Mucosa of descending colon (tissue), 3 donors: ENCODE results near the gene RPS29. TPM values are rescaled to one million over a fixed set of nuclear protein-coding genes. Genes with fewer than 3 reads are reported as not detected.

ENCODE experiments used
- ATAC-seq: fragments of 200-7000 bp; cut with Tn5 transposase; one replicate; pipeline ENCODE4 v1.9.1; 2020; ENCODE audit warnings: mild to moderate bottlenecking, moderate library complexity
- DNase-seq, 3 donors: peaks; one replicate each; pipeline ENCODE4 v3.0.0-alpha.2; 2020
- H3K36me3 ChIP-seq: fragments of 200-600 bp; one replicate; pipeline ENCODE4 v1.8.0; 2021; ENCODE audit warnings: low read depth, mild to moderate bottlenecking
- H3K4me1 ChIP-seq: fragments of 200-600 bp; one replicate; pipeline ENCODE4 v1.8.0; 2021; ENCODE audit warnings: low read depth, mild to moderate bottlenecking
- H3K4me3 ChIP-seq: fragments of 200-600 bp; one replicate; pipeline ENCODE4 v1.8.0; 2021; ENCODE audit warnings: mild to moderate bottlenecking
- H3K9me3 ChIP-seq: fragments of 200-600 bp; one replicate; pipeline ENCODE4 v1.8.0; 2021; ENCODE audit warnings: mild to moderate bottlenecking
- CTCF ChIP-seq: fragments of 200-600 bp; IDR thresholded peaks from one replicate; pipeline ENCODE4 v1.8.0; 2022; ENCODE audit warnings: antibody characterized with exemption, mild to moderate bottlenecking
- intact Hi-C, 2 donors: fragments of 100-400 bp; cut with DNase I in 1 of 2; cut with micrococcal nuclease in 1 of 2; formaldehyde crosslinking; loops; one replicate each; pipeline versions ENCODE4 v1.11.0 to v1.11.1; 2022; cut with DNase I, micrococcal nuclease
- total RNA-seq, 3 donors: library from RNA; stranded (reverse); fragmentation: NEBNext Ultra II Directional in 2 of 3; extraction: Animal tissue kit (Norgen Biotek cat#: 25700) in 2 of 3; gene quantifications; one replicate each; pipeline versions ENCODE4 v1.2.1 to v1.2.4, GENCODE V29; 2021 to 2023
- donor health status: DM: no; HTN: no; CAD: no; lungs with moderate emphysema.
- donor health status: DM: no; HTN: no; CAD: no.
- donor health status: DM: no; HTN: yes; CAD: no.

The RPS29 gene
- total RNA-seq, 3 donors from 2014 or later: 1,102 to 1,301 (median 1,154) TPM

DNA sequence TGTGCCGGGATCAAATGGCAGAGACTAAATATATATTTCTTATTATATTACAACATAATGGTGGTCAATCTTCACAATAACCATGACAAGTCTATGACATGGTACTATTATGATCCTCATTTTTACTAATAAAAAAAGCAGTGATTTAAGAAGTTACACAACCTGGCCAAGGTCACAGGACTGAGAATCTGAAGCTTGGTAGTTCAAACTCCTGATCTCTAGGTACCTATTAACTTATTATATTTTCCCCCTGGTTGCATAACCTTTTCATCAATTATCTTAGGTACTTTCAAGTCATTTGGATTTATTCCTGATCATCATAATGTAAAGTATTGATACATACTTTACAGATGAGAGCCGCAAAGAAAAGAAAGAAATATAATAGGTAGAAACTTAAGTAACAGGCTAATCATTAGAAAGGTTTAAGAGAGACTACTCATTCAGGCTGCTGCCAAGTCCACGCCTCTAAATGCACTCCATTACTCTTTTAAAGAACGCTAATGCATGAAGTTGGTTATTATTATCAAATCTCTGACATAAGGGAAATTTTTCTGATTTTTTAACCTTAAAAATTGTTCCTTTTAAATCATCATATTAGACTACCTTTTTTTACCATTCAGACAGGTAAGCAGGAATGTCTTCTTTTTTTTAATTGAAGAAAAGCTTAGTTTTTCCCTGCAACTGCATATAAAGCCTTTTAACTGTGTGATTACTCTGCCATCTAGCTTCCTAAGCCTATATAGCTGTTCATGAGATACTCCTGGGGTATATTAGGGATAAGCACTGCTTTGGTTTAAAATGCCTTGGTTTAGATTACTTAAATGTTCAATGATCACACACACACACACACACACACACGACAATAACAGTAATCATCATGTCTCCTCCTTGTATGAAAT lies 35.6 kb downstream of the RPS29 start:
- intact Hi-C loops: no loop called here
- no peaks in the 10 kb centered on the region for H3K36me3 ChIP-seq
- no peaks in the 10 kb centered on the region for H3K4me1 ChIP-seq
- H3K9me3 ChIP-seq: no peaks in the 10 kb centered on the region
- TF ChIP-seq CTCF: no peak
- ATAC-seq (no peak), DNase-seq (no peak)
- no peak overlapping the region for H3K4me3 ChIP-seq

DNA sequence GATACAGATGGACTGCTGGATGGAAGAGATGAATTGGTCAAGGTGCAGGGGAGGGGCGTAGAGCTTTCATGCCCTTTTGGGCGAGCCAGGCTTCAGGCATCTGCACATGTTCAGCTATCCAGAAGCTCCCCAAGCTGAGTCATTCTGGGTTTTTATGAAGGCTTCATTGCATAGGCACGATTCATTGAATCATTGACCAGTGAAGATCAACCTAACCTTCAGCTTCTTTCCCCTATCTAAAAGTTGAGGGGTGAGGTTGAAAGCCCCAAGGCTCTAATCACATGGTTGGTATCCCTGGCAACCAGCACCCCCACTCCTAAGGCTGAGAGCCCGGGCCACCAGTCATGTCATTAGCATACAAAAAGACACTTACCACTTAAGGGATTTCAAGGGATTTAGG lies 36.3 kb downstream of the RPS29 start:
- no peak for TF ChIP-seq CTCF

GRCh38 chr14:49549446-49549845 lies 36.7 kb downstream of the RPS29 start:
- no peaks in the 10 kb centered on the region for H3K36me3 ChIP-seq
- intact Hi-C loops: no loop called here
- H3K4me1 ChIP-seq: no peaks in the 10 kb centered on the region
- no peak for DNase-seq
- H3K9me3 ChIP-seq: no peaks in the 10 kb centered on the region
- no peak for ATAC-seq
- TF ChIP-seq CTCF: no peak
- H3K4me3 ChIP-seq: no peak overlapping the region

More for the DNA sequence above, 36.3 kb downstream of the RPS29 start:
- no peak for DNase-seq
- no peak for ATAC-seq
- Histone ChIP-seq H3K4me1 (no peaks in the 10 kb centered on the region), H3K9me3 (no peaks in the 10 kb centered on the region), H3K4me3 (no peak overlapping the region), H3K36me3 (no peaks in the 10 kb centered on the region)
- intact Hi-C loops: no loop called here

DNA sequence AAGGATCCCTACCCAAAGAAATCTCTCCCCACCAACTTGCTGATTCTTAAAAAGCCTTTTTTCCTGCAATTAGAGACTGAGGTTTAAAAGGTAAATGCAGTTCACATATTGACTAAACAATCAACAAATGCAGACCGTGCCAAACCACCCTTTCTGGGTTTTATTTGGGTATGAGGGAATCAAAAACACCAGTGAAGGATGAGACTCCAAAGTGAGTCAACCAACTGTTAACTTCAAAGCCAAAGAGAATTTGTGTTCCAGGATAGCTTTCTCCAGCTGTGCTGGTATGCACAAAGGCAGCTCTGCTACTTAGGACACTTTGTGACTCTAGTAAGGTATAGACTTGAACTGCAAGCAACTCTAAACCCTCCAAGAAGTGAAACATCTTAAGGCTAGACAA lies 39.4 kb downstream of the RPS29 start:
- Histone ChIP-seq H3K4me1 (no peaks in the 10 kb centered on the region), H3K4me3 (no peak overlapping the region), H3K9me3 (no peaks in the 10 kb centered on the region), H3K36me3 (no peaks in the 10 kb centered on the region)
- DNase-seq (no peak), ATAC-seq (no peak)
- intact Hi-C loops: no loop called here
- no peak for TF ChIP-seq CTCF

GRCh38 chr14:49545716-49546115 lies 40.5 kb downstream of the RPS29 start:
- no peak for DNase-seq
- ATAC-seq: no peak
- Histone ChIP-seq H3K9me3 (peaks cover 9% of the 10 kb centered on the region), H3K4me1 (no peaks in the 10 kb centered on the region), H3K4me3 (no peak overlapping the region), H3K36me3 (no peaks in the 10 kb centered on the region)
- TF ChIP-seq CTCF: no peak
- intact Hi-C loops: no loop called here
